ENCODE measurements around the gene NLRP6. TPM values are rescaled to one million over a fixed set of nuclear protein-coding genes. Genes with fewer than 3 reads are reported as not detected.

Gene NLRP6
- total RNA-seq, 1 donor from 2014 or later = not detected

- Mint-ChIP-seq H3K36me3 (ENCODE audit: unreplicated experiment) (peaks cover 1% of the 10 kb centered on the region), H3K9me3 (ENCODE audit: unreplicated experiment) (no peaks in the 10 kb centered on the region), H3K4me1 (ENCODE audit: unreplicated experiment) (peaks cover 15% of the 10 kb centered on the region), H3K4me3 (ENCODE audit: unreplicated experiment) (peak overlapping the region; percentile 69), H3K27ac (ENCODE audit: unreplicated experiment) (peak overlapping the region; percentile 18), H3K27me3 (ENCODE audit: unreplicated experiment) (no peaks in the 10 kb centered on the region)
- TF ChIP-seq, protein P1, sequence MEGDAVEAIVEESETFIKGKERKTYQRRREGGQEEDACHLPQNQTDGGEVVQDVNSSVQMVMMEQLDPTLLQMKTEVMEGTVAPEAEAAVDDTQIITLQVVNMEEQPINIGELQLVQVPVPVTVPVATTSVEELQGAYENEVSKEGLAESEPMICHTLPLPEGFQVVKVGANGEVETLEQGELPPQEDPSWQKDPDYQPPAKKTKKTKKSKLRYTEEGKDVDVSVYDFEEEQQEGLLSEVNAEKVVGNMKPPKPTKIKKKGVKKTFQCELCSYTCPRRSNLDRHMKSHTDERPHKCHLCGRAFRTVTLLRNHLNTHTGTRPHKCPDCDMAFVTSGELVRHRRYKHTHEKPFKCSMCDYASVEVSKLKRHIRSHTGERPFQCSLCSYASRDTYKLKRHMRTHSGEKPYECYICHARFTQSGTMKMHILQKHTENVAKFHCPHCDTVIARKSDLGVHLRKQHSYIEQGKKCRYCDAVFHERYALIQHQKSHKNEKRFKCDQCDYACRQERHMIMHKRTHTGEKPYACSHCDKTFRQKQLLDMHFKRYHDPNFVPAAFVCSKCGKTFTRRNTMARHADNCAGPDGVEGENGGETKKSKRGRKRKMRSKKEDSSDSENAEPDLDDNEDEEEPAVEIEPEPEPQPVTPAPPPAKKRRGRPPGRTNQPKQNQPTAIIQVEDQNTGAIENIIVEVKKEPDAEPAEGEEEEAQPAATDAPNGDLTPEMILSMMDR (IDR thresholded peaks at IDR 0.05) = no peak
- DNase-seq (ENCODE audit: extremely low spot score, unreplicated experiment) = no peak
Measured at GRCh38 chr11:289712-290620, 11.8 kb downstream of the NLRP6 start.

GRCh38 chr11:290621-291231 lies 12.5 kb downstream of the NLRP6 start:
- H3K9me3 Mint-ChIP-seq (ENCODE audit: unreplicated experiment) = no peaks in the 10 kb centered on the region
- no peaks in the 10 kb centered on the region for H3K27me3 Mint-ChIP-seq (ENCODE audit: unreplicated experiment)
- TF ChIP-seq, protein P1 (IDR thresholded peaks at IDR 0.05) = no peak
- H3K4me3 Mint-ChIP-seq (ENCODE audit: unreplicated experiment) = peak overlapping the region; percentile 47
- peaks cover 1% of the 10 kb centered on the region for H3K36me3 Mint-ChIP-seq (ENCODE audit: unreplicated experiment)
- no peak overlapping the region for H3K27ac Mint-ChIP-seq (ENCODE audit: unreplicated experiment)
- DNase-seq (ENCODE audit: extremely low spot score, unreplicated experiment) = no peak
- H3K4me1 Mint-ChIP-seq (ENCODE audit: unreplicated experiment) = peaks cover 15% of the 10 kb centered on the region

- no peak for DNase-seq (ENCODE audit: extremely low spot score, unreplicated experiment)
- peaks cover 1% of the 10 kb centered on the region for H3K36me3 Mint-ChIP-seq (ENCODE audit: unreplicated experiment)
- no peaks in the 10 kb centered on the region for H3K9me3 Mint-ChIP-seq (ENCODE audit: unreplicated experiment)
- TF ChIP-seq, protein P1 (IDR thresholded peaks at IDR 0.05) = no peak
- H3K4me1 Mint-ChIP-seq (ENCODE audit: unreplicated experiment) = peaks cover 15% of the 10 kb centered on the region
- no peak overlapping the region for H3K4me3 Mint-ChIP-seq (ENCODE audit: unreplicated experiment)
- H3K27me3 Mint-ChIP-seq (ENCODE audit: unreplicated experiment) = no peaks in the 10 kb centered on the region
- H3K27ac Mint-ChIP-seq (ENCODE audit: unreplicated experiment) = no peak overlapping the region
Measured at GRCh38 chr11:291281-292210, 13.3 kb downstream of the NLRP6 start.

DNA sequence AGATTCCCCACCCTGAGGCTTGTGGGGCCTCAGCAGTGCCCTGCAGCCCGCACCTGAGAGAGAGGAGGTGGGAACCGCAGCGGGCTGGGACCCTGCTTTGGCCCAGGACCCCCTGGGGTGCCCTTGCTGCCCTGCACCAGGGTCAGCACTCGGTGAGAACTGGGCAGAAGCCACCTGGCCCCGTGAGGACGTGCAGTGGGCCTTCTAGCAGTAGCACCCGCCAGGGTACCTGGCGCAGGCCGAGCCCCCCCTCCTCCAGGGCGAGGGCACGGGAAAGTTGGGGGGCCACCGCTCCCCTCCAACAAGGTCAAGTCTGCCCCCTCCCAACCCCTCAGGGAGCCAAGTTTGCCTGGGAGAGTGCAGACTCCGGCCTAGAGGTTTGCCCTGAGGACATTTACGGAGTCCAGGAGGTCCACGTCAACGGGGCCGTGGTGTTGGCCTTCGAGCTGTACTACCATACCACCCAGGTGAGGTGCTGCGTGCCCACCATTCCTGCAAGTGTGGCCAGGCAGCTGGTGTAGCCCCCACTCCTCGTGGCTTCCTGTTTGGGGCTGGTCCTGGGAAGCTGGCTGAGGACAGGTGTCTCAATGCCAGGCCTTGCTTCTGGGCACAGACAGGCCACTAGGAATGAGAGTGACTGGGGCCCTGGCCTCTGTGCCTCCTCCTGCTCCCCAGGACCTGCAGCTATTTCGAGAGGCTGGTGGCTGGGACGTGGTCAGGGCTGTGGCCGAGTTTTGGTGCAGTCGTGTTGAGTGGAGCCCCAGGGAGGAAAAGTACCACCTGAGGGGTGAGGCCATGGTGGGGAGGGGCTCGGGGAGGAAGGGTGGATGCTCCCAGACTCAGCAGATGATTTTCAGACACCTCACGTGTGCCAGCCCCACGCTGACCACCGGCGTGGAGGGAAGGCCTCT lies 14.3 kb downstream of the NLRP6 start:
- Mint-ChIP-seq H3K27me3 (ENCODE audit: unreplicated experiment) (no peaks in the 10 kb centered on the region), H3K27ac (ENCODE audit: unreplicated experiment) (no peak overlapping the region), H3K36me3 (ENCODE audit: unreplicated experiment) (peaks cover 1% of the 10 kb centered on the region), H3K4me3 (ENCODE audit: unreplicated experiment) (no peak overlapping the region), H3K4me1 (ENCODE audit: unreplicated experiment) (peaks cover 18% of the 10 kb centered on the region), H3K9me3 (ENCODE audit: unreplicated experiment) (no peaks in the 10 kb centered on the region)
- no peak for DNase-seq (ENCODE audit: extremely low spot score, unreplicated experiment)
- TF ChIP-seq, protein P1 (IDR thresholded peaks at IDR 0.05) = no peak
